ENCODE results near the gene MDP1.

DNA sequence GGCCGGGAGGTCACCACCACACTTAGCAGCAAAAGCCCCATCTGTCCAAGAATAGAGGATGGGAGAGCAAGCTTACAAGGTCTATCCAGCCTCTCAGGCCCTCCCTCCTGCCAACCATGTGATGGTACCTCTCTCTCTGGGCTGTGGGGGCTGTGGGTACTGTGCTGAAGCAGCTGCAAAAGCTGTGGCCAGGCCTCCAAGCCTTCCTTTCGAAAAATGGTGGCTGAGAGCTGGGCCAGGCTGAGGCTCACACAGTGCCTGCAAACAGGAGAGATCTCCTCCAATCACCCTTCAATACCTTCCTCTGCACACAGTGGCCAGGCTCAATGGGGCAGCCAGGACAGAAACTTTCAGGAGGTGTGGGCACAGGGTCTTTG is 28.3 kb downstream of the MDP1 start:
- TF ChIP-seq CTCF (IDR thresholded peaks at IDR 0.05) (no peak), POLR2A (IDR thresholded peaks at IDR 0.05) (no peak)

Data from esophagus squamous epithelium (tissue), 4 donors.